ENCODE results near the gene ULK4.

ULK4 gene

GRCh38 chr3:41198046-41198445, 763.9 kb downstream of the ULK4 start:
- Histone ChIP-seq H3K27me3 (ENCODE audit: insufficient read depth, low read length, poor library complexity, severe bottlenecking) (no peaks in the 10 kb centered on the region), H3F3A (ENCODE audit: low read depth) (0 out of 2 replicates have a peak, but pooled peaks cover 6% of the 10 kb centered on the region), H3K79me2 (ENCODE audit: insufficient read depth, low read length) (peaks cover 36% of the 10 kb centered on the region), H4K20me1 (ENCODE audit: insufficient read depth, low read length, poor library complexity, severe bottlenecking) (peaks cover 31% of the 10 kb centered on the region), H3K9me2 (replicated peaks; ENCODE audit: low read depth, low read length) (no peaks in the 10 kb centered on the region), H3K36me3 (ENCODE audit: insufficient read depth, low read length) (no peaks in the 10 kb centered on the region), H2AFZ (ENCODE audit: low read length) (no peak overlapping the region), H3K9me3 (ENCODE audit: insufficient read depth, low read depth, low read length) (no peaks in the 10 kb centered on the region), H3K4me1 (ENCODE audit: insufficient read depth, low read length, poor library complexity, severe bottlenecking) (peaks cover 20% of the 10 kb centered on the region), H3K4me2 (ENCODE audit: low read depth, low read length, poor library complexity, severe bottlenecking) (peak overlapping the region; percentile 87), H3K9ac (ENCODE audit: low read depth, low read length, poor library complexity, severe bottlenecking) (peak overlapping the region; percentile 93), H3K4me3 (ENCODE audit: low read length, poor library complexity, severe bottlenecking) (peak overlapping the region; percentile 88)
- TF ChIP-seq EZH2phosphoT487 (IDR thresholded peaks at IDR 0.05; ENCODE audit: borderline replicate concordance) (no peak), CTCF (conservative IDR thresholded peaks at IDR 0.05; ENCODE audit: low read length) (no peak)
